Endometrium (tissue), 2 donors: ENCODE data around the gene CSTA.

Experiments
- FAIRE-seq: peaks from 2 replicates; lab custom pipeline; 2012; peaks lifted over from hg19 to GRCh38; lab: Jason Lieb, UNC
- donor health status: control.
- donor health status: control.

The CSTA gene

GRCh38 chr3:122324871-122325323 is at the start of gene CSTA:
TSS of gene CSTA (plus strand) at chr3:122325248. CDS start at chr3:122325293, 45 bp downstream.
- FAIRE-seq, result no peak

DNA sequence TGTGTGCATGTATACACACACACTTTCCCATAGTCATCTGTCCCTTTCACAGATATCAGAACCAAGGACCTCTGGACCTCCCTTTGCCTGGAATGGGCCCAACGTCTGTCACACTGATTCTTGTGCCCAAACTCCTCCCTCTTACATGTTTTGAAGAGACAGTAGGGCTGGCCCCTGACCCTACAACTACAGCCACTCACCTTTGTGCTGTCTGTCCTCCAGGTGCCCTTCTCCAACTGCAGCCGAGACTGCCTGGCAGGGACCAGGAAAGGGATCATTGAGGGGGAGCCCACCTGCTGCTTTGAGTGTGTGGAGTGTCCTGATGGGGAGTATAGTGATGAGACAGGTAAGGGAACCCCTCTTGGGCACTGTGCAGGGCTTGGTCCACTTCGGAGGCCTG is 43.2 kb upstream of the CSTA start:
- no peak for FAIRE-seq

GRCh38 chr3:122283796-122284445 is 41.1 kb upstream of the CSTA start:
- FAIRE-seq, result no peak

- FAIRE-seq, result no peak
Observed at GRCh38 chr3:122284486-122284885, 40.6 kb upstream of the CSTA start.

DNA sequence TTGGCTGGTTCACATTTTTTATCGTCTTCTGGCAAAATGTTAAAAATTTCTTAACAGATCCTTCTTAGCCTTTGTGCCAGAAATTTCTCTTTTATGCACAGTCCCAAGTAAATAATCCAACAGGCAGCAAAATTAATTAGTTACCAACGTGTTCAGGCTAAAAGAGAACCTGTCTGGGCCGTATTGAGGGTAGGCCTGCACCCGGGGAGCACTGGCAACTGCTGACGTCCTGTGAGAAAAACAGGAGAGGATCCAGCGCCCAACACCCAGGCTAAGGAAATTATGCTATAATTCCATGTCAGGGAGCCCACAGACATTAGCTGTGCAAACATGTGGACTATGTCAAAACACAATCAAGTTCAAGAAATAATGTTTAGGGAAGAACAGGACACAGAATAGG is 30.7 kb upstream of the CSTA start:
- FAIRE-seq, result no peak

- FAIRE-seq, result no peak
Observed at GRCh38 chr3:122295266-122296062, 29.6 kb upstream of the CSTA start.

DNA sequence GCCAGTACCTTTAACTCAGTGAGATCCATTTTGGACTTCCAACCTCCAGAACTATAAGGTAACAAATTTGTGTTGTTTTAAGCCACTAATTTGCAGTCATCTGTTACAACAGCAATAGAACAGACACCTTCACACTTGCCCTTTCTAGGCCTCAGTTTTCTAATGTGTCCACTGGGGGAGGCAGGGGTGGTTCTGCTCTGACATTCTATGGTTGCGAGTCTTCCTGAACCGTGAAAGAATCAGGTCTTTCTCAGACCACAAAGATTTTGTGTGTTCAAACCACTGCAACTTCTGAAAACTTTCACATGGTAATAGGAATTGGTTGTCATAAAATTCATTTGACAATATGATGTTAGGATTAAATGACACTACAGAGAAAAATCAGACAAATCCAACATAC is 26.8 kb upstream of the CSTA start:
- FAIRE-seq, result no peak

GRCh38 chr3:122299215-122299614 is 25.8 kb upstream of the CSTA start:
- no peak for FAIRE-seq

- FAIRE-seq, result peak; percentile 86
Observed at GRCh38 chr3:122299872-122300460, 25.1 kb upstream of the CSTA start.

DNA sequence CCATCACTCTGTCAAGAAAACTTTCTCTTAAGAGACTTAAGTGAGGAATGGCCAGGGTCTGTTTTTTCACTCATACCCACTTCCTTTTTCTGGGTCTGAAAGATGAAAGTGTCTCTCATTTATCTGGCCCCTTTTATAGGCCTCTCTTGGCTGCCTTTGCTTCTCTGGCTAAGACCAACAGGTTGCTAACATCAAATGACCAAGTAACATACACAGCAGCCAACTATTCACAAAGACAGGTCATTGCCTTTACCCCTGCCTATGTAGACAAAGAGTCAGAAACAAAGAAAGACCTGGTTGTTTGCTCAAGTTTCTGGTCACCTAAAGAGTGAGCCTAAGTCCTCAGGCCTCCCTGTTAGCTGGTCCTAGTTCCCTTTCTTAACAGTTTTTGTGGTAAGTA is 24.0 kb upstream of the CSTA start:
- FAIRE-seq, result no peak

DNA sequence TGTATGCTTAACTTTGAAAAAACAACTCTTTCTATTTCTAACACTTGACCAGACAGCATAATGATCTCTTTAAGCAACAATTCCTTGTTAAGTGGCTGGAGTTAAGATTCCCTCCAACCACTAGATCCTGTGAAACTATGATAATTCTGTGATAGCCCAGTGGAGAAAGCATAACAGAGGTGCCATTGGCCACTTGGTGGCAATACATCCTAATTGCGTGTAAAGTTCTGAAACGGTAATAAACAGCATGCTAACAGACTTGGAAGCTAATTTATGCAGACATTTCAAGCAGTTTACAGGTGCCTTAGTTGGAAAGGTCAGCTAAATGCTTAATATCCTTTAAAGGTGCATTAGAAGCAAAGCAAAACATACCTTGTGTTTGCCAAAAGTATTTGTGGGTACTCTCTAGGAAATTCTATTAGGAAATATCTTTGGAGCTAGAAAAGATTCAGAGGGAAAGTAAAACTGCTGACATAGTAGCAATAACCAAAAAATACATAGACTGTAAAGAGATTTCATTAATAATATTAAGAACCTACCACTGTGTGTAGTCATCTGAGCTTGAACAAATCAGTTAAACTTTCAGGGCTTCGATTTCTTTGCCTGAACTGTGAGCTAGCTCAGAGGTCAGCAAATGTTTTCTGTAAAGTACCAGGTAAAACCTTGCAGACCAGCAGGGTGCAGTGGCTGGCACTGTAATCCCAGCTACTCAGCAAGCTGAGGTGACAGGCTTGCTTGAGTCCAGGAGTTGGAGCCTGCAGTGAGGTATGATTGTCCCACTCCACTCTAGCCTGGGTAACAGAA is 19.0 kb upstream of the CSTA start:
- FAIRE-seq, result no peak

DNA sequence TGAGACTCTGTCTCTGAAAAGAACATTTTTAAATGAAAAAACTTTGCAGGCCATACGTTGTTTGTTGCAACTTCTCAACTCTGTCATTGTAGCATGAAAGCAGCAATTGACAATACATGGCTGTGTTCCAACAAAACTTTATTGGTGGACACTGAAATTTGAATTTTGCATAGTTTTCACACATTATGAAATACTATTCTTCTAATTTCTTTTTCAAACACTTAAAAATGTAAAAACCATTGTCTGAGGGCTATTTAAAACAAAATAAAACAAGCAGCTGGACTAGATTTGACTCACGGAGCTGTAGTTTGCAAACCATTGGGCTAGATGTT is 18.5 kb upstream of the CSTA start:
- FAIRE-seq, result no peak

GRCh38 chr3:122307094-122307687 is 17.9 kb upstream of the CSTA start:
- no peak for FAIRE-seq

- FAIRE-seq, result no peak
Observed at GRCh38 chr3:122307976-122308375, 17.1 kb upstream of the CSTA start.

DNA sequence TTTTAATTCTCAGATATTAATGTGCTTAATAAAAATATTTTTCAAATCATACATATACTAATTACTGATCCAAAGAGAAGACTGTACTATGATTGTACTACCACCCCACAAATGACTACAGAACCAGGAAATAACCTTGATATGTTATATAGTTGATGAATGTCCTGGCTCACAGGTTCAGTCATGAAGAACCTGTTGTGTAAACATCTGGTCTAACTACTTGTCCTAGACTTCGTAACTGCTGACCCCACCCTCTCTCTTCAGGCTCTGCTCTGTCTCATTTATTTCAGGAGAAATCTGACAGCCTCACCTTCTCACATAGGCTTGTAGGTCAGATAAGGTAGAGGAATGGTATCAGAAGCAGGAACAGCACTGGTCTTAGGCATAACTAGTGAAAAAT is 14.7 kb upstream of the CSTA start:
- no peak for FAIRE-seq

GRCh38 chr3:122312826-122313225 is 12.2 kb upstream of the CSTA start:
- FAIRE-seq, result no peak

DNA sequence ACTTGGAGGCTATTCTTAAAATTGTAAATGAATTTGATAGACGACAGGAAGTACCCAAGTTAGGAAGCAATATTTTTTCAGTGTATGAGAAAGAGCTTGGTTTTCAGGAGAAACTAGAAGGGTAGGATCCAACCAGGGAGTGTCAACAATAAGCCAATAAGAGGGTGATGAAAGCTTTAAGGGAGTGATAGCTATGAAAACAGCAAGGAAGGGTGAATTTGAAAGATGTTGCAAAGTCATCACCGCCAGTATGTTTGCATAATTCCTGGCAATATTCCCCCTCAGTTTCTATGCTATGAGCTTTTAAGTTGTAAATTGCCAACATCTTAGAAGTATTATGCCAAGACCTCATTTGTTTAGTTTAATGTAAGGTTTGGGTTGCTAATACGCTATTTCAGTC is 11.8 kb upstream of the CSTA start:
- no peak for FAIRE-seq

GRCh38 chr3:122314228-122314876 is 10.7 kb upstream of the CSTA start:
- no peak for FAIRE-seq

DNA sequence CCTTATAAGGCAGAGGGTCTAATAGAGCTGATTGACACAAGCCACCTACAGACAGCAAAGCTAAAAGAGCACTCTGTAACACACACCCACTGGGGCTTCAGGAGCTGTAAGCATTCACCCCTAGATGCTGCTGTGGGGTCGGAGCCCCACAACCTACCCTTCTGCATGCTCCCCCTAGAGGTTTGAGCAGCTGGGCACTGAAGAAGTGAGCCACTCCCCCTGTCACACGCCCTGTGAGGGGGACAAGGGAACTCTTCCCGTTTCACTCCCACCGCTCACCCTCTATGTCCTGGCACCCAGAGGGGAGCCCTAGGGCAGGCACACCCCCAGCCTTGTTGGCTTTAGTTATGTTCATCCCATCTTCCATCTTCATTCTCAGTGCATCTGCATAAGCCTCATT is 9.4 kb upstream of the CSTA start:
- no peak for FAIRE-seq

GRCh38 chr3:122316368-122316767 is 8.7 kb upstream of the CSTA start:
- no peak for FAIRE-seq

DNA sequence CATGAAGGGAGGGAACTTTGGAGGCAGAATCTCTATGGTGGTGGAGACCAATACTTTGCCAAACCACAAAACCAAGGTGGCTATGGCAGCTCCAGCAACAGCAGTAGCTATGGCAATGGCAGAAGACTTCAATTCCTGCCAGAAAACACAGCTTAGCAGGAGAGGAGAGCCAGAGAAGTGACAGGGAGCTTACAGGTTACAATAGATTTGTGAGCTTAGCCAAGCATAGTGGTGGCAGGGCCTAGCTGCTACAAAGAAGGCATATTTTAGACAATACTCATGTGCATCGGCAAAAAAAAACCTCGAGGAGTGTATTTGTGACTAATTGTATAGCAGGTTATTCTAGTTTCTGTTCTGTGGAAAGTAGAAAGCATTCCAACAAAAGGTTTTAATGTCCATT is 6.4 kb upstream of the CSTA start:
- FAIRE-seq, result no peak
